ENCODE data around the gene PLAAT2.

PLAAT2 gene

GRCh38 chr11:63512816-63513215, 50.4 kb downstream of the PLAAT2 start:
- DNase-seq: no peak

GRCh38 chr11:63511048-63511748, 52.0 kb downstream of the PLAAT2 start:
- no peak for DNase-seq

GRCh38 chr11:63510360-63511047, 52.7 kb downstream of the PLAAT2 start:
- DNase-seq: peak; percentile 61

GRCh38 chr11:63508745-63509144, 54.4 kb downstream of the PLAAT2 start:
- no peak for DNase-seq

GRCh38 chr11:63508009-63508408, 55.2 kb downstream of the PLAAT2 start:
- no peak for DNase-seq

GRCh38 chr11:63507511-63507910, 55.7 kb downstream of the PLAAT2 start:
- no peak for DNase-seq

- no peak for DNase-seq
Observed at GRCh38 chr11:63506876-63507275, 56.3 kb downstream of the PLAAT2 start.

GRCh38 chr11:63505857-63506528, 57.2 kb downstream of the PLAAT2 start, which contains the start of gene LGALS12:
Gene LGALS12 (plus strand): TSS chr11:63506084. CDS start chr11:63506459, 375 bp downstream.
- peak; percentile 17 for DNase-seq

- DNase-seq: no peak
Observed at GRCh38 chr11:63504933-63505586, 58.1 kb downstream of the PLAAT2 start.

GRCh38 chr11:63504054-63504453, 59.1 kb downstream of the PLAAT2 start:
- no peak for DNase-seq

GRCh38 chr11:63503492-63503891, 59.7 kb downstream of the PLAAT2 start:
- no peak for DNase-seq

All from fibroblast of upper back skin (primary cell).